HG03025 (cell line): ENCODE measurements around the gene CDK9.
"Not testable (repeated sequence)": the region's sequence is repeated elsewhere in the genome, so short reads cannot be mapped to it uniquely, and the experiment has no call there.

Source experiments
- ATAC-seq: cut with Tn5 transposase; IDR thresholded peaks from one replicate; pipeline ENCODE4 v1.9.1; 2021; ENCODE audit warnings: mild to moderate bottlenecking, moderate library complexity; ENCODE audit not compliant: unreplicated experiment, low FRiP score

CDK9 gene

GRCh38 chr9:127817881-127818434 lies 32.1 kb downstream of the CDK9 start:
- no peak for ATAC-seq

- no peak for ATAC-seq
Observed at GRCh38 chr9:127818574-127818973, 32.7 kb downstream of the CDK9 start.

GRCh38 chr9:127822108-127822507 lies 36.3 kb downstream of the CDK9 start:
- ATAC-seq, result no peak

DNA sequence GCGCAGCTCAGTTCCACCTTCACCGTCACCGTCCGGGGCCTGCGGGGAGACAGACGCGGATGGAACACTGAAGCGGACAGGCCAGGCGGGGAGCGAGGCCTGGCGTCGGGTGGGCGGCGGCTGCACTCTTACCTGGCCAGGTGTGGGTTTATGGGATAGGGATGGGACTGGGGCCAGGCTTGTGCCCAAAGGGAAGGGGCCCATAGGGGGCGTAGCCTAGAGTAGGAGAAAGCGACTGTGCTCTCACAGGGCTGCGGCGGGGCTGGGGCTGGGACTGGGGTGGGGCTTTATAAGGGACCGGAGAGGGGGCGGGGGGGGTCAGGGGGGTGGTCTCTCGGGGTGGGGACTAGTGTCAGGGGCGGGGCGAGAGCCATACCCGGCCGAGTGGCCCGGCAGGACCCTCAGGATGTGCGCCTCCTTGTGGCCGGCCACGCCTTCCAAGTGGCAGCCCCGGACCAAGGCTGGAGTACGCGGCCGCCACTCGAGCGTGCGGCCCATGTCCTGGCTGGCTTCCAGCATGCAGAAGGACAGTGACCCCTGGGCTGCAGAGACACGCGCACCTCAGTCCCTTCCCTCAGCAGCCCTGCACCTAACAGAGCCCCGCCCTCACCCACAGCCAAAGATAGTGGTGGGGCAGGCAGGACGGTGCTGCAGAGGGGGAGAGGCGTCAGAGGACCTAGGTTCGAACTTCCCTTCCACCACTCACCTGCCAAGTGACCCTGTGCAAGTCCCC lies 39.7 kb downstream of the CDK9 start:
- ATAC-seq, result no peak

DNA sequence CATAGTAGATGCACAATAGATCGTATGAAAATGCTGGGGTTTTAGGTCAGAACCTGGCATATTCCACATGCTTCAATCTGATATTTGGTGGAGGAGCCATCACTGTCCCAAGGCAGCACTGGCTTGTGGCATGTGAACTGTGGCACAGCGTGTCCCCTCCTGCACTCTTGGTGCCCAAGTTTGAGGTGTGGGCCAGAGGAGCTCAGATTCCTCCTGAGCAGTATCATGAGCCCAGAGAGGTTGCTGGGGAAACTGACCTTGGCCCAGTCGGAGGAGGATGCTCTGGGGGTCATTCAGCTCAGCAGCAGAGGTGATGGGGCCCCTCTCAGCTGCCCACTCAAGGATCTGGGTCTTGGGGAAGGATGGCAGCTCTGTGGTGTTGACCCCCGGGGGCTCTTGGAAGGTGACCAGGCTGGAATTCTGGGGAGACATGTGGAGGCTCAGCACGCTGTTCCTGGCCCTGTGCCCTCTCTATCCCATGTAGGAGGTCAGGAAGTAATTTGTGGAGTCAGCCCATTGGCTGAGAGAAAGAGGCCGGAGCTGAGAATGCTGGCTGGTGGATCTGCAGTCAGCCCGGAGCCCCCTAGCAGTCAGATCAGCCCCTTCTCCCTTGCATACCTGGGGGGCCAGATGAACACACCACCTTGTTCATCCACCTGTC lies 40.5 kb downstream of the CDK9 start:
- ATAC-seq, result no peak

- ATAC-seq, result no peak
Observed at GRCh38 chr9:127828262-127829031, 42.6 kb downstream of the CDK9 start.

GRCh38 chr9:127829205-127829906 lies 43.5 kb downstream of the CDK9 start:
- ATAC-seq, result no peak

DNA sequence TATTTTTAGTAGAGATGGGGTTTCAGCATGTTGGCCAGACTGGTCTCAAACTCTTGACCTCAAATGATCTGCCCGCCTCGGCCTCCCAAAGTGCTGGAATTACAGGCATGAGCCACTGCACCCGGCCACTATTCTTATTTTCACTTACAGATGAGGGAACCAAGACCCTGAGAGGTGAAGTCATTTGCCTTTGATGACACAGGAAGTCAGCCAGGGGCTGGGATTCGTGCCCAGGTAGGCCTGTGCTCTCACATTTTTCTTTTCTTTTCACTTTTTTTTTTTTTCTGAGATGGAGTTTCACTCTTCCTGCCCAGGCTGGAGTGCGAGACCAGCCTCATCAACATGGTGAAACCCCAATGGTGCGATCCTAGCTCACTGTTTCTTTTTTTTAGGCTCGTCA lies 46.4 kb downstream of the CDK9 start:
- no peak for ATAC-seq

- no peak for ATAC-seq
Observed at GRCh38 chr9:127833555-127833954, 47.7 kb downstream of the CDK9 start.

DNA sequence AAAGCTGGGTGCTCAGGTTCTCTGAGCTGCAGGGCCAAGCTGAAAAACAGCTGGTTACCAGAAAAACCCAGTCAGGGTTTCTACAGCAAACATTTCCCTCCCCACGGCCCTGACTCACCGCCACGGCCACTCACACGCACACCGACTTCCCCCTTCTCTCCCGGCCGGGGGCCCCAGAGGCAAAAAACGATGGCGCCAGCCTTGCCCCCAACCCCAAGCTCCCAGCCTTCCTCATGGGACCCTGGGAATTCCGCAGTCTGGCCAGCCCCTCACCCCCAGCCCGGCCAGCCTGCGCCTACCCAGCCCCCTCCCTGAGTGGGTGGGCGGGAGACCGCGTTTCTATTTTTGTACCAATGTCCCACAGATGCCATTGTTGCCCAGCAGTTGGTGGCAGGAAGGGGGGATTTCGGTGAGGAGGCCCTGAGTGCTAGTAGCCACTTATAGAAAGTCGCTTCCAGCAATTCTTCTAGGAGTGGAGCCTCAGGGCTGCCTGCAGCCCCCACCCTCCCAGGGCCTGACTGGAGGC lies 50.2 kb downstream of the CDK9 start:
- no peak for ATAC-seq

DNA sequence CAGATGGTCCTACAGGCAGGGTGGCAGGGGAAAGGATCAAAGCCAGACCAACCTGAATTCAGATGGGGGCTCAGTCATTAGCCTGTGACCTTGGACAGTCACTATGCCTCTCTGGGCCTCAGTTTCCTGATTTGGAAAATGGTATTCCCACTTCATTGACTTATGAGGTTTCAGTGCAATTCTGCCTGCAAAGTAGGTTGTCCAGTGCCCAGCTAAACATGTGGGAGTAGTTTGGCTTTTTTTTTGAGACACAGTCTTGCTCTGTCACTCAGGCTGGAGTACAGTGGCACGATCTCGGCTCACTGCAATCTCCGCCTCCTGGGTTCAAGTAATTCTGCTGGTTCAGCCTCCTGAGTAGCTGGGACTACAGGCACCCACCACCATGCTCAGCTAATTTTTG lies 50.7 kb downstream of the CDK9 start:
- ATAC-seq, result not testable (repeated sequence)

- ATAC-seq, result no peak
Observed at GRCh38 chr9:127837346-127837745, 51.5 kb downstream of the CDK9 start.

- no peak for ATAC-seq
Observed at GRCh38 chr9:127838375-127839078, 52.7 kb downstream of the CDK9 start.
